LNCAP (cell line): ENCODE measurements around the gene TENM4.

Source experiments
- TF ChIP-seq, protein P1 (sequence below): fragments of 450-650 bp; IDR thresholded peaks from 2 replicates; pipeline ENCODE4 v1.5.1; 2017; ENCODE audit warnings: mild to moderate bottlenecking

TENM4 gene

DNA sequence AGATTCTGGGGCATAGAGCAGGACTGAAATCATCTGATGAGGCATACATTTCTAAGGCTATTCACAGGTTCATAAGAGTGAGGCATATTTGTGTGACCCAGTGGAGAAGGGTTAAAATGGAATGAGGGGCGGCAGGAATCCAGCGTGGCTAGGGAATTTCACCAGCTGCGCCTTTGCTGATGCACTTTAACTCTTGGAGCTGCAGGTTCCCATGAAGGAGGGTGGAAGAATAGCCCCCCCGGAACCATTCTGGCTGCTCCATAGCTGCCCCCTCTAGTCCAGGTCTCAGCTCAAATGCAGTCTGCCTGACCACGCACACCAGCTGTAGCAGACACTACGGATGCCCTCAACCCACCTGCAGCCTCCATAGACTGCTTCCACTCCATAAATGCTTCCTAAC, 31.5 kb downstream of the TENM4 start:
- TF ChIP-seq, protein P1, sequence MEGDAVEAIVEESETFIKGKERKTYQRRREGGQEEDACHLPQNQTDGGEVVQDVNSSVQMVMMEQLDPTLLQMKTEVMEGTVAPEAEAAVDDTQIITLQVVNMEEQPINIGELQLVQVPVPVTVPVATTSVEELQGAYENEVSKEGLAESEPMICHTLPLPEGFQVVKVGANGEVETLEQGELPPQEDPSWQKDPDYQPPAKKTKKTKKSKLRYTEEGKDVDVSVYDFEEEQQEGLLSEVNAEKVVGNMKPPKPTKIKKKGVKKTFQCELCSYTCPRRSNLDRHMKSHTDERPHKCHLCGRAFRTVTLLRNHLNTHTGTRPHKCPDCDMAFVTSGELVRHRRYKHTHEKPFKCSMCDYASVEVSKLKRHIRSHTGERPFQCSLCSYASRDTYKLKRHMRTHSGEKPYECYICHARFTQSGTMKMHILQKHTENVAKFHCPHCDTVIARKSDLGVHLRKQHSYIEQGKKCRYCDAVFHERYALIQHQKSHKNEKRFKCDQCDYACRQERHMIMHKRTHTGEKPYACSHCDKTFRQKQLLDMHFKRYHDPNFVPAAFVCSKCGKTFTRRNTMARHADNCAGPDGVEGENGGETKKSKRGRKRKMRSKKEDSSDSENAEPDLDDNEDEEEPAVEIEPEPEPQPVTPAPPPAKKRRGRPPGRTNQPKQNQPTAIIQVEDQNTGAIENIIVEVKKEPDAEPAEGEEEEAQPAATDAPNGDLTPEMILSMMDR: no peak

DNA sequence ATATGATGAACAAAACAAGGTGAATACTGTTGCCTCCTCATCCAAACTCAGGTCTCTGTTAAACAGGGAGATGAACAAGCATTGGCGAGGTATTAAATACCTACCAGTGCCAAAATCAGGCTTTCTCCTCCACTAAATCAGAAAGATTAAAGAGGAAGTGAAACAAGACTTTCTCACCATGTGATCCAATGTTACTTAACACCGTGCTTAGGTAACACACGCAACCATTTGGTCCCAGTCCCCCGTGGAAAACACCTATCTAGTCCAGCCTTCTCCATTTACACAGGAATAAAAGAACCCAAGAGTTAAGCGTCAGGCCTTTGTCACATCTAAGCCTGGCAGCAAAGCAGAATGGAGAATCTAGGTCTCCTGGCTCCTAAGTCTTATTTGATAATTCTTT, 34.5 kb downstream of the TENM4 start:
- TF ChIP-seq, protein P1: no peak

DNA sequence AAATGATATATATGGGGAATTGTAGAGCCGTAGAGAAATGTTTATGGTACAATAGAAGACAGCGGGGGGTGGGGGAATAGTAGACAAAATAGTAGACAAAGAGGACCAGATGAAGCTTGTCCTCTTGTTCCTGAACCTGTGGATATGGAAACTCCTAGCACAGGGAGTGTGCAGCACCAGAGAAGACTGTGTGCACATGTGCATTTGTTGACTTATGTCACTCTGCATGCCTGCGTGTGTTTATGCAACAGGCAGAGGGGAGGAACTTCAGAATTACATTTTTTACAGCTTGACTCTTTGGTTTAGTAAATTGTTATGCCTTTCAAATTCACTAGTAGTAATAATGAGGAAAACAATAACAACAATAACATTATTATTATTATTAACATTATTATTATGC, 36.0 kb downstream of the TENM4 start:
- TF ChIP-seq, protein P1: no peak

DNA sequence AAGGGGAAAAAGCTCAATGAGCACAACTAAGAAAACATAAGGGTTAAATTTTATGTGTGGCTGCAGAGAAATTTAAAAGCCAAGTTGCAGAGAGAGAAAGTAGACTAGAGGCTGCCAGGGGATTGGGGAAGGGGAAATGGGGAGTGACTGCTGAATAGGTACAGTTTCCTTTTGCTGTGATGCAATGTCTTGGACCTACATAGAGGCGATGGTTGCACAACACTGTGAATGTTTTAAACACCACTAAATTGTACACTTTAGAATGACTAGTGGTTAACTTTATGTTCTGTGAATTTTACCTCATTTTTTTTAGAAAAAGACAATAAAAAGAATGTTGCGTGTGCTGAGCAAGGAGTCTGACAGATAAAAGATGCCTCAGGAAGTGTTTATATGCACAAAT, 36.5 kb downstream of the TENM4 start:
- TF ChIP-seq, protein P1: no peak

DNA sequence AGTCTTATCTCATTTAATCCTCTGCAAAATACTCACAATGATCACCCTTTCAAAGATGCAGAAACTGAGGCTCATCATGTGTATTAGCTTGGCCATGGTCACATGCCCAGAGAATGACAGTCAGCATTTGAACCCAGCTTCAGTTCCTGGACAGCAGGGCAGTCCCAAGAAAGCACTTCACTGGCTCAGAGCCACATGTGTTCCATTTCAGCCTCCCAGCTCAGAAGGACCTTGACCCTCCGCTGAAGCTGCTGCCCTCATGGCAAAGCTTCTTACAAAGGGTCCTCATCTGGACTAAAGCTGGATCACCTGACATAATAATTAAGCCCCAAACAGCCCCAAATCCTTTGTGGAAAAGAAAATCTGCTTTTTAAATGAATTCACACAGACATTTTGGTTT, 37.0 kb downstream of the TENM4 start:
- TF ChIP-seq, protein P1: no peak

DNA sequence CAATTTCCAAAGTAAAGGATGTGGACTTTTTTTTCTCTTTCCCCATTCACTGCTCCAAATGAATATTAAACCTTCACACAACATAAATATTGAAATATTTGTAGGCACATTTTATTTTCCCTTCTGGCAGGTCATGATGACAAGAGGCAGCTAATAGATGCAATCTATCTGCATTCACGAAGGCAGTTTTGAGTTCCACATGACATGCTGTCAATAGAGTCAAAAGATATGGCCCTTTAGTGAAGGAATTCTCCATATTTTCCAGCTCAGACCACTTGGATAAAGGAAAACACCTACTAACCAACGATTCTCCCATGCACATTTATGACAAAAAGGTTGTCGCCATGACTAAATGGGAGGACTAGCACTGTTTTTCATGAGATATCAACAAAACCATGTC, 37.9 kb downstream of the TENM4 start:
- TF ChIP-seq, protein P1: no peak

DNA sequence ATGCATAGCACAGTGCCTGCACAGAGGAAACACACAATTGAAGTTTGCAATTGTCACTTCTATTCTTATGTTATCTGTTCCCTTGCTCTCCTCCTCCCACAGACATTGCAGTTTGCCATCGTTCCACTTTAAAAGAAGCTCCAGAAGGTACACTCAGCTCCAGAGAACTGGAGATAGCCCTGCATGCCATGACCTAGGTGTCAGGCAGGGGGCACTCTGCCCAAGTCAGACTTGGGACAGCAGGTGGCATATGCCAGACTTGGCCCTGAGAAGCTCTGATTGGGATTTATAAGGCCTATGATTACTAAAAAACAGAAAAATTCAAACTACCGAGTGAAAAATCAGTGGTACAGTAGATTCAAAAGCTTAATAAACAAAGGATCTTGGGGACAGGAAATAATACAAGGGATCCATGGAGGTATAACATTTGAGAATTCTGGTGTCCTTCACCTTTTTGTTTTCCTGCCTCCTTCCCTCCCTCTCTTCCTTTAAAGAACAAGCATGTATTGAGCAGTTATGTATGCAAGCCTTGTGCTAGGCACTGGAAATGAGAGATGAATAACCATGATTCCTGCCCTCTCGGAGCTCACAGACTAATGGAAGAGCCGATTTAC, 40.0 kb downstream of the TENM4 start:
- TF ChIP-seq, protein P1: peak; percentile 81

DNA sequence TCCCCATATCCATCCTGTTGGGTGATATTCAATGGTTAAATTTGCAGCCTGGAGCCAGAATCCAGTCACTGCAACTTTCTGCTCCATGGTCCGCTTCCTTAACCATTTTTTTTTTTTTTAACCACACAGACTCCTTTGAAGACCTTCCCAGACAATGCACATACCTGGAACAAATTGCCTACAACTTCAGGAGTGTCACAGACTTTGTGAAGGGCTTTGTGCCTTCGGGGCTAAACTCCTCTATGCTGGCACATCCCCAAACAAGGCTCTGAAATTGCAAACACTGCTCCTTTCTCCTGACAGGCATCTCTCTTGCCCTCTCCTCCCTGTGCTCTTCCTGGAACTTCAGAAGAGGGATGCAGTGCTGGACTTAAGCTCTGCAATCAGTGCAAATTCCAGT, 40.6 kb downstream of the TENM4 start:
- TF ChIP-seq, protein P1: no peak
